ENCODE measurements around the gene SESN1.

Gene SESN1

DNA sequence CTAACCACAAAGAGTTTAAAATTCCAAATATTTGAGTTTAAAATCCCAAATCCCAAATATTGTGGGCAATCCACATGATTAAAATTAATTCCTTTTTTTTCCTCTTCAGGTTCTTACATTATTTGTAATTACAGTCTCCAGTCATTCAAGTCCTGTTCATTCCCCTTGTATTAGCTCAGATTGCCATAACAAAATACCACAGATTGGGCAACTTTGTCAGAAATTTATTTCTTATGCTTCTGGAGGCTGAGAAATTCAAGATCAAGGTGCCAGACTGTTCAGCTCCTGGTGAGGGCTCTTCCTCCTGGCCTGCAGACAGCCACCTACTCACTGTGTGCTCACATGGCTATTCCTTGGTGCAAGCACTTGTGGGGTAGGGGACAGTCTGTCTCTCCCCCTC, 141.0 kb downstream of the SESN1 start:
- Histone ChIP-seq H3K4me1 (ENCODE audit: insufficient read depth, low read length) (no peaks in the 10 kb centered on the region), H3K36me3 (ENCODE audit: insufficient read depth, low read length) (no peaks in the 10 kb centered on the region), H3K4me2 (ENCODE audit: insufficient read depth, low read length) (no peak overlapping the region), H4K20me1 (ENCODE audit: insufficient read depth, low read length) (no peaks in the 10 kb centered on the region), H3K27ac (ENCODE audit: low read length) (no peak overlapping the region), H3K9me3 (ENCODE audit: insufficient read depth, low read length, severe bottlenecking) (no peaks in the 10 kb centered on the region), H3K27me3 (ENCODE audit: insufficient read depth, low read length, poor library complexity) (no peaks in the 10 kb centered on the region), H3K79me2 (ENCODE audit: insufficient read depth, low read length) (no peaks in the 10 kb centered on the region), H2AFZ (ENCODE audit: low read depth, low read length) (no peak overlapping the region), H3K9ac (ENCODE audit: low read depth, low read length) (no peak overlapping the region), H3K4me3 (ENCODE audit: low read depth in 1 of 2, low read length in 2 of 2) (no peak overlapping the region)
- no peak for TF ChIP-seq EZH2 (IDR thresholded peaks at IDR 0.05; ENCODE audit: borderline replicate concordance, low read depth, low read length, severe bottlenecking)
- TF ChIP-seq, protein P1, sequence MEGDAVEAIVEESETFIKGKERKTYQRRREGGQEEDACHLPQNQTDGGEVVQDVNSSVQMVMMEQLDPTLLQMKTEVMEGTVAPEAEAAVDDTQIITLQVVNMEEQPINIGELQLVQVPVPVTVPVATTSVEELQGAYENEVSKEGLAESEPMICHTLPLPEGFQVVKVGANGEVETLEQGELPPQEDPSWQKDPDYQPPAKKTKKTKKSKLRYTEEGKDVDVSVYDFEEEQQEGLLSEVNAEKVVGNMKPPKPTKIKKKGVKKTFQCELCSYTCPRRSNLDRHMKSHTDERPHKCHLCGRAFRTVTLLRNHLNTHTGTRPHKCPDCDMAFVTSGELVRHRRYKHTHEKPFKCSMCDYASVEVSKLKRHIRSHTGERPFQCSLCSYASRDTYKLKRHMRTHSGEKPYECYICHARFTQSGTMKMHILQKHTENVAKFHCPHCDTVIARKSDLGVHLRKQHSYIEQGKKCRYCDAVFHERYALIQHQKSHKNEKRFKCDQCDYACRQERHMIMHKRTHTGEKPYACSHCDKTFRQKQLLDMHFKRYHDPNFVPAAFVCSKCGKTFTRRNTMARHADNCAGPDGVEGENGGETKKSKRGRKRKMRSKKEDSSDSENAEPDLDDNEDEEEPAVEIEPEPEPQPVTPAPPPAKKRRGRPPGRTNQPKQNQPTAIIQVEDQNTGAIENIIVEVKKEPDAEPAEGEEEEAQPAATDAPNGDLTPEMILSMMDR (IDR thresholded peaks at IDR 0.05; ENCODE audit: borderline replicate concordance, extremely low read depth, low read length, poor library complexity, severe bottlenecking): no peak
- DNase-seq: no peak
- ATAC-seq (ENCODE audit: insufficient read depth, low read depth): no peak

DNA sequence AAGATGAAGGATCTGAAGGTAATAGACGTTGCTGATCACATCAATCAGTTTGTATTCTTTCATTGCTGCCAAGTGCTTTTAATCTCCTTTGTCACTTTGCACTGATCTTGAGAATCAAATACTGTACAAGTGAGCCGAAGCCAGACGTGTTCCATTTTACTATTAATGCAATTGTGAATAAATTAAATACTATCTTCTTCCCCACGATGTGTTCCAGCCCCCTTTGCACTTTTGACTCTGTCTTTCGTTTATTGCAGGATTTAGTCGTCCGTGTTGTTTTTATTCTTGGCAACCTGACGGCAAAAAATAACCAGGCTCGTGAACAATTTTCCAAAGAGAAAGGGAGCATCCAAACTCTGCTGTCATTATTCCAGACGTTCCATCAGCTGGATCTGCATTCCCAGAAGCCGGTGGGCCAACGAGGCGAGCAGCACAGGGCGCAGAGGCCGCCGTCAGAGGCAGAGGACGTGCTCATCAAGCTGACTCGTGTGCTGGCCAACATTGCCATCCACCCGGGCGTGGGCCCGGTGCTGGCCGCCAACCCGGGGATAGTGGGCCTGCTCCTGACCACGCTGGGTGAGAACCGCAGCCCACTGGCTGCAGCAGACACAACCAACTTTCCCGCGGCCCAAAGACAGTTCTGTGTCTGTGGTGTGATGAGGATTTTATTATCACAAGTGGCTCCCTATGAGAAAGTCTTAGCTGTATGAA, 141.7 kb downstream of the SESN1 start:
- ATAC-seq (ENCODE audit: insufficient read depth, low read depth) (no peak), DNase-seq (no peak)
- Histone ChIP-seq H3K4me2 (ENCODE audit: insufficient read depth, low read length) (no peak overlapping the region), H3K79me2 (ENCODE audit: insufficient read depth, low read length) (no peaks in the 10 kb centered on the region), H3K9ac (ENCODE audit: low read depth, low read length) (no peak overlapping the region; the same call in 1 of the 2 replicates), H3K27me3 (ENCODE audit: insufficient read depth, low read length, poor library complexity) (no peaks in the 10 kb centered on the region), H3K4me3 (ENCODE audit: low read depth in 1 of 2, low read length in 2 of 2) (no peak overlapping the region), H2AFZ (ENCODE audit: low read depth, low read length) (no peak overlapping the region), H3K36me3 (ENCODE audit: insufficient read depth, low read length) (no peaks in the 10 kb centered on the region), H3K27ac (ENCODE audit: low read length) (no peak overlapping the region), H3K4me1 (ENCODE audit: insufficient read depth, low read length) (no peaks in the 10 kb centered on the region), H4K20me1 (ENCODE audit: insufficient read depth, low read length) (no peaks in the 10 kb centered on the region), H3K9me3 (ENCODE audit: insufficient read depth, low read length, severe bottlenecking) (no peaks in the 10 kb centered on the region)
- no peak for TF ChIP-seq EZH2 (IDR thresholded peaks at IDR 0.05; ENCODE audit: borderline replicate concordance, low read depth, low read length, severe bottlenecking)

GRCh38 chr6:108951351-108951953, 143.2 kb downstream of the SESN1 start:
- Histone ChIP-seq H4K20me1 (ENCODE audit: insufficient read depth, low read length) (no peaks in the 10 kb centered on the region), H3K9ac (ENCODE audit: low read depth, low read length) (no peak overlapping the region), H3K27me3 (ENCODE audit: insufficient read depth, low read length, poor library complexity) (no peaks in the 10 kb centered on the region), H3K36me3 (ENCODE audit: insufficient read depth, low read length) (no peaks in the 10 kb centered on the region), H3K9me3 (ENCODE audit: insufficient read depth, low read length, severe bottlenecking) (no peaks in the 10 kb centered on the region), H3K4me2 (ENCODE audit: insufficient read depth, low read length) (no peak overlapping the region), H3K27ac (ENCODE audit: low read length) (no peak overlapping the region), H3K4me1 (ENCODE audit: insufficient read depth, low read length) (no peaks in the 10 kb centered on the region), H2AFZ (ENCODE audit: low read depth, low read length) (peak overlapping the region; percentile 17; the same call in 1 of the 2 replicates), H3K4me3 (ENCODE audit: low read depth in 1 of 2, low read length in 2 of 2) (no peak overlapping the region), H3K79me2 (ENCODE audit: insufficient read depth, low read length) (no peaks in the 10 kb centered on the region)
- no peak for ATAC-seq (ENCODE audit: insufficient read depth, low read depth)
- TF ChIP-seq EZH2 (IDR thresholded peaks at IDR 0.05; ENCODE audit: borderline replicate concordance, low read depth, low read length, severe bottlenecking): no peak
- TF ChIP-seq, protein P1 (IDR thresholded peaks at IDR 0.05; ENCODE audit: borderline replicate concordance, extremely low read depth, low read length, poor library complexity, severe bottlenecking): no peak
- no peak for DNase-seq

GRCh38 chr6:108948181-108948661, 146.4 kb downstream of the SESN1 start:
- Histone ChIP-seq H3K4me1 (ENCODE audit: insufficient read depth, low read length) (peaks cover 12% of the 10 kb centered on the region), H3K9me3 (ENCODE audit: insufficient read depth, low read length, severe bottlenecking) (no peaks in the 10 kb centered on the region), H3K36me3 (ENCODE audit: insufficient read depth, low read length) (no peaks in the 10 kb centered on the region), H2AFZ (ENCODE audit: low read depth, low read length) (no peak overlapping the region), H3K4me3 (ENCODE audit: low read depth in 1 of 2, low read length in 2 of 2) (no peak overlapping the region), H4K20me1 (ENCODE audit: insufficient read depth, low read length) (no peaks in the 10 kb centered on the region), H3K79me2 (ENCODE audit: insufficient read depth, low read length) (no peaks in the 10 kb centered on the region), H3K27me3 (ENCODE audit: insufficient read depth, low read length, poor library complexity) (no peaks in the 10 kb centered on the region), H3K4me2 (ENCODE audit: insufficient read depth, low read length) (no peak overlapping the region), H3K27ac (ENCODE audit: low read length) (no peak overlapping the region), H3K9ac (ENCODE audit: low read depth, low read length) (no peak overlapping the region)
- TF ChIP-seq, protein P1 (IDR thresholded peaks at IDR 0.05; ENCODE audit: borderline replicate concordance, extremely low read depth, low read length, poor library complexity, severe bottlenecking): no peak
- no peak for TF ChIP-seq EZH2 (IDR thresholded peaks at IDR 0.05; ENCODE audit: borderline replicate concordance, low read depth, low read length, severe bottlenecking)
- no peak for DNase-seq
- ATAC-seq (ENCODE audit: insufficient read depth, low read depth): no peak

All from DND-41 (cell line).